WTC11 (cell line): ENCODE results near the gene LAMTOR5. TPM values are rescaled to one million over a fixed set of nuclear protein-coding genes. Genes with fewer than 3 reads are reported as not detected.

Experiments
- ATAC-seq: fragments of 200-7000 bp; cut with Tn5 transposase; 2 replicates; pipeline ENCODE4 v1.10.0; 2021; ENCODE audit warnings: mild to moderate bottlenecking, moderate library complexity
- CTCF ChIA-PET: fragments of 300-600 bp; sonication (Branson Sonifier 250); formaldehyde crosslinking; loops from one replicate; lab custom pipeline; 2021; ENCODE audit warnings: antibody characterized with exemption; lab: Charles Lee
- POLR2A ChIA-PET: fragments of 350-600 bp; sonication (Branson Sonifier 250); formaldehyde crosslinking; loops from one replicate; lab custom pipeline; 2021; ENCODE audit warnings: antibody characterized with exemption; lab: Charles Lee
- DNase-seq: peaks from one replicate; pipeline ENCODE4 v3.0.0; 2021; ENCODE audit warnings: low spot score
- H3K27ac Mint-ChIP-seq: 2 replicates; pipeline ENCODE4 v1.8.0; 2021; ENCODE audit warnings: mixed read lengths
- H3K27me3 Mint-ChIP-seq: 2 replicates; pipeline ENCODE4 v1.8.0; 2021; ENCODE audit warnings: low read depth, mild to moderate bottlenecking, moderate library complexity, mixed read lengths
- H3K36me3 Mint-ChIP-seq: 2 replicates; pipeline ENCODE4 v1.8.0; 2021; ENCODE audit warnings: mixed read lengths
- H3K4me1 Mint-ChIP-seq: 2 replicates; pipeline ENCODE4 v1.8.0; 2022; ENCODE audit warnings: mixed read lengths
- H3K4me3 Mint-ChIP-seq: 2 replicates; pipeline ENCODE4 v1.8.0; 2021; ENCODE audit warnings: mild to moderate bottlenecking, moderate library complexity, mixed read lengths
- H3K9me3 Mint-ChIP-seq: 2 replicates; pipeline ENCODE4 v1.8.0; 2021; ENCODE audit warnings: mixed read lengths
- CREB1 ChIP-seq: sonication (generic); formaldehyde crosslinking; IDR thresholded peaks from 2 replicates; pipeline ENCODE4 v1.8.0; 2023; ENCODE audit warnings: mild to moderate bottlenecking, missing genetic modification reagents
- ELF4 ChIP-seq: sonication (generic); formaldehyde crosslinking; IDR thresholded peaks from 2 replicates; pipeline ENCODE4 v1.8.1; 2022; ENCODE audit warnings: low read depth, mild to moderate bottlenecking, moderate library complexity, missing genetic modification reagents
- ESRRA ChIP-seq: sonication (generic); formaldehyde crosslinking; IDR thresholded peaks from 2 replicates; pipeline ENCODE4 v1.8.1; 2022; ENCODE audit warnings: mild to moderate bottlenecking, missing genetic modification reagents, borderline replicate concordance
- JUN ChIP-seq: sonication (generic); formaldehyde crosslinking; IDR thresholded peaks from 2 replicates; pipeline ENCODE4 v1.8.0; 2023; ENCODE audit warnings: mild to moderate bottlenecking, missing genetic modification reagents
- KAT7 ChIP-seq: sonication (generic); formaldehyde crosslinking; IDR thresholded peaks from 2 replicates; pipeline ENCODE4 v1.8.1; 2023; ENCODE audit warnings: missing genetic modification reagents, mild to moderate bottlenecking, borderline replicate concordance
- MXD4 ChIP-seq: fragments of 250-450 bp; sonication (Bioruptor Pico); IDR thresholded peaks from 2 replicates; pipeline ENCODE4 v1.8.0; 2021; ENCODE audit warnings: mild to moderate bottlenecking, moderate library complexity, borderline replicate concordance
- MYBL2 ChIP-seq: sonication (generic); formaldehyde crosslinking; IDR thresholded peaks from 2 replicates; pipeline ENCODE4 v1.8.1; 2023; ENCODE audit warnings: mild to moderate bottlenecking, moderate library complexity, missing genetic modification reagents
- ZBTB21 ChIP-seq: sonication (generic); formaldehyde crosslinking; IDR thresholded peaks from 2 replicates; pipeline ENCODE4 v1.8.1; 2023; ENCODE audit warnings: mild to moderate bottlenecking, missing genetic modification reagents, borderline replicate concordance
- ZNF396 ChIP-seq: fragments of 250-450 bp; sonication (Bioruptor Pico); IDR thresholded peaks from 2 replicates; pipeline ENCODE4 v1.8.0; 2021; ENCODE audit warnings: mild to moderate bottlenecking, moderate library complexity, borderline replicate concordance
- total RNA-seq: library from RNA; stranded (reverse); gene quantifications from 3 replicates; pipeline ENCODE4 v1.2.3, GENCODE V29; 2021
- TF ChIP-seq, protein P1 (sequence below): fragments of 250-450 bp; sonication (Bioruptor Pico); IDR thresholded peaks from 2 replicates; pipeline ENCODE4 v1.8.0; 2021; ENCODE audit warnings: mild to moderate bottlenecking
- TF ChIP-seq, protein P2 (sequence below): sonication (generic); formaldehyde crosslinking; IDR thresholded peaks from 2 replicates; pipeline ENCODE4 v1.8.1; 2023; ENCODE audit warnings: mild to moderate bottlenecking, missing genetic modification reagents, moderate library complexity
- TF ChIP-seq, protein P3 (sequence below): sonication (generic); formaldehyde crosslinking; conservative IDR thresholded peaks from 2 replicates; pipeline ENCODE4 v1.8.1; 2022; ENCODE audit warnings: mild to moderate bottlenecking, missing genetic modification reagents
- TF ChIP-seq, protein P4 (sequence below): sonication (generic); formaldehyde crosslinking; IDR thresholded peaks from 2 replicates; pipeline ENCODE4 v1.8.0; 2022; ENCODE audit warnings: mild to moderate bottlenecking, missing genetic modification reagents
- TF ChIP-seq, protein P5 (sequence below): sonication (generic); formaldehyde crosslinking; IDR thresholded peaks from 2 replicates; pipeline ENCODE4 v1.8.0; 2022; ENCODE audit warnings: mild to moderate bottlenecking, missing genetic modification reagents
- TF ChIP-seq, protein P6 (sequence below): sonication (generic); formaldehyde crosslinking; IDR thresholded peaks from 2 replicates; pipeline ENCODE4 v1.8.0; 2023; ENCODE audit warnings: mild to moderate bottlenecking, missing genetic modification reagents

Gene LAMTOR5
- total RNA-seq, 1 experiment from 2014 or later: 76.0 TPM

DNA sequence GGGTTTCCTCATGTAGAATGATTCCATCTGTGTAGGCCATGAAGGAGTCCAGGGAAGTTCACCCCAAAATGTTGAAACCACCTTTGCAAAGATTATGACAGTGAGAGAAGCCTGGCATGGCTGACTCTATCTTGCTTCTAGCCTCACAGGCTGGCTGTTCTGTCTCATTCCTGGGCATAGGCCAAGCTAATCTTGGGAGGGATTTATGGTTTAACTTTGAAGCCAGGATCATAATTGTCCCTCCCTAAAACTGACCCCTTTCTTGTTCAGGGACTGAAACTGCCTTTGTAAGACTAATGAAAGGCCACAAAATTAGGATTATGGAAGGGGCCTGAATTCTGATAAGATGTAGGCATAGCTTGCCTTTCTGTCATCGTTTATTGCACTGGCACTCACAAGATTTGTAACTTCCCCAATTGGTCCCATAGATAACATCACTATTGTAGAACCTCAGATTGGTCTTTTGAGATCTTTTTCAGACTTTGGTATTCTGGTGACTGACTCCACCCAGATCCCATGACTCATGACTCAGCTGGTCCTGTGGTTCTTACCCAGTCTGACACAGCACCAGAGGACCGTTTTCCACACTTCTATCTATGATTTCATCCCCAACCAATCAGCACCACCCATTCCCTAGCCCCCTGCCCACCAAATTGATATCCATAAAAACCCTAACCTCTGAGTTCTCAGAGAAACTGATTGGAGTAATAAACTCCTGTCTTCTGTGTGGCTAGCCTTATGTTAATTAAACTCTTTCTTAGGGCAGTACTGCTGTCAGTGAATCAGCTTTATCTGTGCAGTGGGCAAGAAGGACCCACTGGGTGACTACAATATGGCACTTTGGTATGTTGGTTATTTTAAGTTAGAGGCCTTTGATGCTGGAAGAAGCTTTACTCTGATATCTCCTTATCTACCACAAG is 13.6 kb upstream of the LAMTOR5 start:
- Mint-ChIP-seq H3K36me3 (peaks cover 14% of the 10 kb centered on the region), H3K4me1 (peaks cover 13% of the 10 kb centered on the region), H3K4me3 (no peak overlapping the region), H3K27me3 (no peaks in the 10 kb centered on the region), H3K9me3 (peaks cover 18% of the 10 kb centered on the region), H3K27ac (no peak overlapping the region)
- CTCF ChIA-PET: interaction anchor here (0.8 to 2.1 kb wide), 3 partner anchors 9 to 40 kb away, joined by 3 to 9 read pairs (median 3); no protein-coding TSS in a partner anchor
- no peak for DNase-seq
- POLR2A ChIA-PET: interaction anchor here (0.6 kb wide), 1 partner anchor 9 kb away, joined by 3 read pairs; no protein-coding TSS in a partner anchor
- no peak for ATAC-seq
- TF ChIP-seq, protein P1, sequence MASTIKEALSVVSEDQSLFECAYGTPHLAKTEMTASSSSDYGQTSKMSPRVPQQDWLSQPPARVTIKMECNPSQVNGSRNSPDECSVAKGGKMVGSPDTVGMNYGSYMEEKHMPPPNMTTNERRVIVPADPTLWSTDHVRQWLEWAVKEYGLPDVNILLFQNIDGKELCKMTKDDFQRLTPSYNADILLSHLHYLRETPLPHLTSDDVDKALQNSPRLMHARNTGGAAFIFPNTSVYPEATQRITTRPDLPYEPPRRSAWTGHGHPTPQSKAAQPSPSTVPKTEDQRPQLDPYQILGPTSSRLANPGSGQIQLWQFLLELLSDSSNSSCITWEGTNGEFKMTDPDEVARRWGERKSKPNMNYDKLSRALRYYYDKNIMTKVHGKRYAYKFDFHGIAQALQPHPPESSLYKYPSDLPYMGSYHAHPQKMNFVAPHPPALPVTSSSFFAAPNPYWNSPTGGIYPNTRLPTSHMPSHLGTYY: no peak
- TF ChIP-seq, protein P2, sequence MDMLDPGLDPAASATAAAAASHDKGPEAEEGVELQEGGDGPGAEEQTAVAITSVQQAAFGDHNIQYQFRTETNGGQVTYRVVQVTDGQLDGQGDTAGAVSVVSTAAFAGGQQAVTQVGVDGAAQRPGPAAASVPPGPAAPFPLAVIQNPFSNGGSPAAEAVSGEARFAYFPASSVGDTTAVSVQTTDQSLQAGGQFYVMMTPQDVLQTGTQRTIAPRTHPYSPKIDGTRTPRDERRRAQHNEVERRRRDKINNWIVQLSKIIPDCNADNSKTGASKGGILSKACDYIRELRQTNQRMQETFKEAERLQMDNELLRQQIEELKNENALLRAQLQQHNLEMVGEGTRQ (CRISPR knock-in tag): no peak
- no peak for TF ChIP-seq ESRRA (CRISPR knock-in tag)
- no peak for TF ChIP-seq MXD4
- TF ChIP-seq, protein P3, sequence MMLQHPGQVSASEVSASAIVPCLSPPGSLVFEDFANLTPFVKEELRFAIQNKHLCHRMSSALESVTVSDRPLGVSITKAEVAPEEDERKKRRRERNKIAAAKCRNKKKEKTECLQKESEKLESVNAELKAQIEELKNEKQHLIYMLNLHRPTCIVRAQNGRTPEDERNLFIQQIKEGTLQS (CRISPR knock-in tag): no peak
- no peak for TF ChIP-seq ELF4
- TF ChIP-seq JUN (CRISPR knock-in tag): no peak
- no peak for TF ChIP-seq KAT7 (CRISPR knock-in tag)
- no peak for TF ChIP-seq ZBTB21 (CRISPR knock-in tag)
- no peak for TF ChIP-seq CREB1 (CRISPR knock-in tag)

DNA sequence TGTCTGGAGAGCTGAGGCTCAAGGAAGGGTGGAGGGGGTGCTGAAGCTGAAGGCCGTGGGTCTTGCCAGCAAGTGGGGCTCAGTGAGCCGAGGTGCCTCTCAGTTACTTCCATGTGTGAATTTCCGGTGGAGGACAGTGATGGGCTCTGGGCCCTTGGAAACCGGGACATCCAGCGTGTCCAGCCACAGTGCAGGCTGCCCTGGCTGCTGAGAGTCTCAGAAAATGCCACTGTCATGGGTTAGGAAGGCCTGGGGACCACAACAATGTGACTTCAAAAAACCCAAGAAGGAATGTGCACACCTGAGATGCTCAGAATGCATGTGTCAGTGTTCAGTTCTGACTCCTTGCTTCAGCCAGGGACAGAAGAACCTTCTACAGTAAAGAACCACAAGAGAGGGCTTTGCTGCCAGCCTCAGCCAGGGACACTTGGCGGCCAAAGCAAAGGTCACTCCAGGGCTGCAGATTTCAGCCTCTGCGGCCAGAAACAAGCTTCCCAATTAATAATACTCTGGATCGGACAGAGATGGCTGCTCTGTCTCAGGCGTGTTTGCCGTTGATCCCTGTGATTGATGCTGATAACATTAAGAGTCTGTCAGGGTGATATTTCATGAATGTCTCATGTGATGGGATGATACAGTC is 12.6 kb upstream of the LAMTOR5 start:
- TF ChIP-seq, protein P4, sequence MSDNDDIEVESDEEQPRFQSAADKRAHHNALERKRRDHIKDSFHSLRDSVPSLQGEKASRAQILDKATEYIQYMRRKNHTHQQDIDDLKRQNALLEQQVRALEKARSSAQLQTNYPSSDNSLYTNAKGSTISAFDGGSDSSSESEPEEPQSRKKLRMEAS (CRISPR knock-in tag): no peak
- TF ChIP-seq, protein P5, sequence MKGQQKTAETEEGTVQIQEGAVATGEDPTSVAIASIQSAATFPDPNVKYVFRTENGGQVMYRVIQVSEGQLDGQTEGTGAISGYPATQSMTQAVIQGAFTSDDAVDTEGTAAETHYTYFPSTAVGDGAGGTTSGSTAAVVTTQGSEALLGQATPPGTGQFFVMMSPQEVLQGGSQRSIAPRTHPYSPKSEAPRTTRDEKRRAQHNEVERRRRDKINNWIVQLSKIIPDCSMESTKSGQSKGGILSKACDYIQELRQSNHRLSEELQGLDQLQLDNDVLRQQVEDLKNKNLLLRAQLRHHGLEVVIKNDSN (CRISPR knock-in tag): no peak
- TF ChIP-seq MYBL2 (CRISPR knock-in tag) (no peak), ZNF396 (CRISPR knock-in tag) (no peak)
- TF ChIP-seq, protein P6, sequence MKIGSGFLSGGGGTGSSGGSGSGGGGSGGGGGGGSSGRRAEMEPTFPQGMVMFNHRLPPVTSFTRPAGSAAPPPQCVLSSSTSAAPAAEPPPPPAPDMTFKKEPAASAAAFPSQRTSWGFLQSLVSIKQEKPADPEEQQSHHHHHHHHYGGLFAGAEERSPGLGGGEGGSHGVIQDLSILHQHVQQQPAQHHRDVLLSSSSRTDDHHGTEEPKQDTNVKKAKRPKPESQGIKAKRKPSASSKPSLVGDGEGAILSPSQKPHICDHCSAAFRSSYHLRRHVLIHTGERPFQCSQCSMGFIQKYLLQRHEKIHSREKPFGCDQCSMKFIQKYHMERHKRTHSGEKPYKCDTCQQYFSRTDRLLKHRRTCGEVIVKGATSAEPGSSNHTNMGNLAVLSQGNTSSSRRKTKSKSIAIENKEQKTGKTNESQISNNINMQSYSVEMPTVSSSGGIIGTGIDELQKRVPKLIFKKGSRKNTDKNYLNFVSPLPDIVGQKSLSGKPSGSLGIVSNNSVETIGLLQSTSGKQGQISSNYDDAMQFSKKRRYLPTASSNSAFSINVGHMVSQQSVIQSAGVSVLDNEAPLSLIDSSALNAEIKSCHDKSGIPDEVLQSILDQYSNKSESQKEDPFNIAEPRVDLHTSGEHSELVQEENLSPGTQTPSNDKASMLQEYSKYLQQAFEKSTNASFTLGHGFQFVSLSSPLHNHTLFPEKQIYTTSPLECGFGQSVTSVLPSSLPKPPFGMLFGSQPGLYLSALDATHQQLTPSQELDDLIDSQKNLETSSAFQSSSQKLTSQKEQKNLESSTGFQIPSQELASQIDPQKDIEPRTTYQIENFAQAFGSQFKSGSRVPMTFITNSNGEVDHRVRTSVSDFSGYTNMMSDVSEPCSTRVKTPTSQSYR: no peak
- H3K4me3 Mint-ChIP-seq: no peak overlapping the region
- H3K4me1 Mint-ChIP-seq: peaks cover 17% of the 10 kb centered on the region
- DNase-seq: no peak
- peaks cover 18% of the 10 kb centered on the region for H3K9me3 Mint-ChIP-seq
- H3K27ac Mint-ChIP-seq: no peak overlapping the region
- no peak for ATAC-seq
- ChIA-PET CTCF (interaction anchor here (0.8 kb wide), 1 partner anchor 14 kb away, joined by 3 read pairs; no protein-coding TSS in a partner anchor), POLR2A (interaction anchor here (0.6 kb wide), 1 partner anchor 10 kb away, joined by 3 read pairs; no protein-coding TSS in a partner anchor)
- no peaks in the 10 kb centered on the region for H3K27me3 Mint-ChIP-seq
- peaks cover 14% of the 10 kb centered on the region for H3K36me3 Mint-ChIP-seq
